ENCODE data around the gene CAND2.
"Not testable (repeated sequence)": the region's sequence is repeated elsewhere in the genome, so short reads cannot be mapped to it uniquely, and the experiment has no call there.

CAND2 gene

GRCh38 chr3:12829886-12830784 is 33.7 kb downstream of the CAND2 start:
- in situ Hi-C loops (cut with MboI; ENCODE audit: low sequenced_read_pairs): no loop called here

DNA sequence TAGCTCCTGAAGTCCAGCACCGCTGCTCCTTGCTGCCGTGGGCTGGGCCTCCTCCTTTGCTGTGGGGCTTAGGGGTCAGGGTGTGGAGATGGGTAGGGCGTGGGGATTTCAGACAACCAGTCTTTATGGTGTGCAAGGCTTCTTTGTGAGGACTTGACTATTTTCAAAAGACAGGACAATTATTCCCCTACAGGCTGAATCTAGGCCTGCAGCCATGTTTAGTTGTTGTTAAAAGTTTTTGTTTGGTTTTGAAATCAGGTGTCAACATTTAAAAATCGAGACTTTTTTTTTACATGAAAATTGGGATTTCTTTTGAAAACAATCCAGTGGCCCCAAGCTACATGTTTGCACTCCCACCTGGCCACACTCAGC is 34.3 kb downstream of the CAND2 start:
- in situ Hi-C loops (cut with MboI; ENCODE audit: low sequenced_read_pairs): no loop called here

DNA sequence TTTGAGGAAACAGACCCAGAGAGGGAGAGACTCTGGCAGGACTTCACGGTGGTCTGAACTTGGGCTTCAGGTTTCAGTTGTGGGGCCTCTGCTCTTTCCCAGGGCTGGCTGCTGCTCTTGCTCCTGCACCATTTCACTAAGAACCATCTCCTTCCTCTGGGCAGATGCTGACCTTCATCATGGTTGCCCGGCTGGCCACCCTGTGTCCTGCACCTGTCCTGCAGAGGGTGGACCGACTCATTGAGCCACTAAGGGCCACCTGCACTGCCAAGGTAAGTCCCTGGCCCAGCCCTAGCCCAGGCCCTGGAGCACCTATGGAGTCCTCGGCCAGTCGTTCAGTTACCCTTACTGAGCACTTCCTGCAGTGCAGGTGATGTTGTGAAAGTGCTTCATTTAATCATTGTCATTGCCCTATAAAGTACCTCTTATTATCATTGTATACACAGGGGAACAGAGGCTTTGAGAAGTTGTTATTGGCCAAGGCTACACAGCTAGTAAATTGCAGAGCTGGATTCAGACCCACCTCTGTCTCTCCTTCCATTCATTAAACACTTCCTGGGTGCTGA is 34.9 kb downstream of the CAND2 start:
- in situ Hi-C loops (cut with MboI; ENCODE audit: low sequenced_read_pairs): no loop called here

DNA sequence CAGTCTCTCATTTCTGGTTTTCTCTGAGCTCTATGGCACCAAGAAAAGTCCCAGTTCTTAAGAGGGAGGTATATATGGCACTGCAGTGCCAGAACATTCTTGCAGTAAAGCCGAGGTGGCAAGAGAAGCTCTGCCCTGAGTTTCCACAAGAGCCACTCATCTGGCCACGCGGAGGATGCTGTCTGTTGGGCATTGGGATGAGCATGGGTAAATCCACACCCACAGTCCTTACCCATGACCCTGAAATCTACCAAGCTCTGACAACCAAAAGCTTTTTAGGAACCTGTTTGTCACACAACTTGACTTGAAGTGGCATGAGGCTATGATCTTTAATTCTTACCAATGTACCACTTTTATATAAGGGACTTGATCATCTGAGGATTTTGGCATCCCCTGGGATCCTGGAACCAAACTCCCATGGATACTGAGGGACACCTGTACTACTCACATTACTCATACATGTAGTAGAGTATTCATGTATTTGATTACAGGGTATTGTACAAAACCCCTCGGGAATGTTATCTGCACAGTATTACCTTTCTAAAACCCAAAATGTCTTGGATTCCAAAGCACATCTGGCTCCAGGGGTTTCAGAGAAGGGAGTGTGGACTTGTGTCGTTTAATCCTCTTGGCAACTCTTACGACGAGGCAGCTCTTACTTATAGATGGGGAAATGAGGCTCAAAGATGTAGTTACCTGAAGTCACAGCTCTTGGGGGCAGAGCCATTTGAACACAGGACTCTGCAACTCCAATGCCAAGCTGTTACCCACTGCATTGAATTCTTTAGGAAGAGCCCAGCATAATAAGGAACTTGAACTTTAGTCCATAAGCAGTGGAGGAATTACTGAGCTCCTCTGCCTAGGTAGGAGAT is 36.1 kb downstream of the CAND2 start:
- in situ Hi-C loops (cut with MboI; ENCODE audit: low sequenced_read_pairs): no loop called here

GRCh38 chr3:12833222-12834161 is 37.0 kb downstream of the CAND2 start:
- in situ Hi-C loops (cut with MboI; ENCODE audit: low sequenced_read_pairs): no loop called here

GRCh38 chr3:12835052-12835665 is 38.7 kb downstream of the CAND2 start:
- in situ Hi-C loops (cut with MboI; ENCODE audit: low sequenced_read_pairs): no loop called here

GRCh38 chr3:12837295-12837986 is 41.0 kb downstream of the CAND2 start:
- in situ Hi-C loops (cut with MboI; ENCODE audit: low sequenced_read_pairs): no loop called here

- in situ Hi-C loops (cut with MboI; ENCODE audit: low sequenced_read_pairs): no loop called here
These were observed 41.9 kb downstream of the CAND2 start for GRCh38 chr3:12838179-12838965.

DNA sequence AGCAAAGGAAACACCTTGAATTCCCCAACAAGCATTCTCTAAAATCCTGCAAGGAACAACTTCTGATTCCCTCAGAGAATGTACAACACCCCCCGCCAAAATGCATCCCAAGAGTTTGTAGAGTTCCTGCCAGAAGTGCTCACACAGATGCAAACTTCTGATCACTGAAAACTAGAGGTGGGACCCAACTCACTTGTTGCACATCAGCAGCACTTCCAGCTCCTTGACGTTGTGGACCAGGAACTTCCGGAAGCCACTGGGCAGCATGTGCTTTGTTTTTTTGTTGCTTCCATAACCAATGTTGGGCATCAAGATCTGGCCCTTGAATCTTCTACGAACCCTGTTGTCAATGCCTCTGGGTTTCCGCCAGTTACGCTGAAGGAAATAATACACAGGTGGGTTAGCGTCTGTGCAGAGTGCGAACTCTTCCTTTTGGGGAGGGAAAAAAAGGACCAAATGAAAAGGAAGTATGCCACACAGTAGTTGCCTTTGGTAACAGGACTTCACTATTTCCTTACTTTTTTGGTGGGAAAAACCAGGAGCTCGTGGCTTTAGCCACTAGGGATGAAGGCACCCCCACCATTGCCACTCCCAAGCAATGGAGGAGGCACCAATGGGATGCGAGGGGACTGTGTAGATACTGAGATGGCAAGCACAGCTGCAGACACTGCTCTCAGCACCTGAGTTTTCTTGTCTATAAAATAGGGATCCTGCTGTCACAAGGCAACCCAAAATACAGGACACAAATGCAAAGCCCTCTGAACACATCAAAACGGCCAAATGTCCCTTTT is 42.9 kb downstream of the CAND2 start:
- in situ Hi-C loops (cut with MboI; ENCODE audit: low sequenced_read_pairs): no loop called here

DNA sequence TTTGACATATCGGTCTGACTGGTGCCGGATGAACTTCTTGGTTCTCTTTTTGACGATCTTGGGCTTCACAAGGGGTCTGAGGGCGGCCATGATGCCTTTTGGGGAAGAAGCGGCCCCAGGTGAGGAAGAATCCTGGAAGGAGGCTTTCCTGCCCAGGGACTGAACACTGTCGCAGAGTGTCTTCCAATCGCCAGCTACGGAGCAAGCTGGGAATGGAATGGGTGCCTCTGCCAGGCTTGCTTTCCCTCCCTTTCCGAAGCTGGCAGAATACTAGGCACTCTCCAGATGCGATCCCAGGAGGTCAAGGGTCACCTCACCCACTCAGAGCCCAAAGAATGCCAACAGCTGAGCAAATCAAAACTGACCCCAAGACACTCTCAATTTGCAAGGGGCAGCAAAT is 43.7 kb downstream of the CAND2 start:
- in situ Hi-C loops (cut with MboI; ENCODE audit: low sequenced_read_pairs): not testable (repeated sequence)

DNA sequence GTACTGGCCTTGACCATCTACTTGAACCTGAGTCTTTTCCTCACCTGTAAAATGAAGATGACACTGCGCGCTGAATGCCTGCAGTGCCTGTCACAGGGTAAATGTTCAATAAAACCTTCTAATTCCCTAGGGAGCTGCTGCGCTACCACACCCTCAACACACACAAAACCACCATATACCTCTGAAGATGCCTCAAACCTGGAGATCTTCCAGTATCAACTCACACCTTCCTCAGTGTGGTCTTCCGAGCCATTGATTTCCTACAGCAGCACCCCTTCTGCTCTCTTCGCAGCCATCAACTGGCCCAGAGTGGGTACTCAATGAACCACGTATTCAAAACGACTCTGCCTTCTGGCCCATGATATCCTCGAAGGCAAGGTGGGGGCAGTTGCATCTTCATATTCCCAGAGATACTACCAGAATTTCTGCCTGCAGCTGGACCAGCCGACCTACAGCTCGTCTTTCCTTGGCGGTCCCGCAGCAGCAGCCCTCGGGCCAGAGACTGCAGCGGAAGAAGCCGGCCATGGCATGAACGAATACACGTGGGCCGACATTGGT is 44.2 kb downstream of the CAND2 start:
- in situ Hi-C loops (cut with MboI; ENCODE audit: low sequenced_read_pairs): no loop called here

- in situ Hi-C loops (cut with MboI; ENCODE audit: low sequenced_read_pairs): no loop called here
These were observed 44.9 kb downstream of the CAND2 start, which contains the start of gene RPL32 for GRCh38 chr3:12841149-12841969. TSS of gene RPL32 (minus strand) at chr3:12841565. CDS start at chr3:12840237, 1,328 bp downstream.

DNA sequence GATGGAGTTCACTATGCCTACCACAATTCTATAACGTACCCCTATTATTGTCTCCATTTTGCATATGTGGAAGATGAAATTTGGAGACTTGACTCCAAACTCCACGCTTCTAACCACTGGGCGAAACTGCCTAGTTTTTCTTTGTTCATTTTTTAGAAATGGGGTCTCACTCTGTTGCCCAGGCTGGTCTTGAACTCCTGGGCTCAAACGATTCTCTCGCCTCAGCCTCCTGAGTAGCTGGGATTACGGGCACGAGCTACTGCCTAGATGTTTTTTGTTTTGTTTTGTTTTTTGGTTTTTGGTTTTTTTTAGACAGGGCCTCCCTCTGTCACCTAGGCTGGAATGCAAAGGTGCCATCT is 45.5 kb downstream of the CAND2 start:
- in situ Hi-C loops (cut with MboI; ENCODE audit: low sequenced_read_pairs): no loop called here

- in situ Hi-C loops (cut with MboI; ENCODE audit: low sequenced_read_pairs): no loop called here
These were observed 46.0 kb downstream of the CAND2 start for GRCh38 chr3:12842469-12842868.

GRCh38 chr3:12845811-12846210 is 49.3 kb downstream of the CAND2 start:
- in situ Hi-C loops (cut with MboI; ENCODE audit: low sequenced_read_pairs): no loop called here

DNA sequence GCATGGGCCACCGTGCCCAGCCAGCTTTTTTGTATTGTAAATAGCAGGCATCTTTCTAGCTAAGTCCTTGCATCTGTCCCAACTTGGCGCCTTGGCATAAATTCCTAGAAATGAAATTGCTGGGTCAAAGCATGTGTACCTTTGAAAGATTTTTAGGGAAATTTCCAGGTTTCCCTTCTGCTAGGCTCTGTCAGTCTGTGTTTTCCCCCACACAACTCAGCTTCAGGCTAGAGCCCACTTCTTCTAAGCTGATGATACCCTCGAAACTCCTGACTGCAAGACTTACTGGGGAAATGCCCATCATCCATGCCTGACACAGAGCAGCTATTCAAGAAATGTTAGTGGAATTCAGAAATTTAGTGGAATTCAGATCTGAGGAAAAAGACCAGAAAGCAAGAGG is 55.7 kb downstream of the CAND2 start:
- in situ Hi-C loops (cut with MboI; ENCODE audit: low sequenced_read_pairs): no loop called here

- in situ Hi-C loops (cut with MboI; ENCODE audit: low sequenced_read_pairs): not testable (repeated sequence)
These were observed 57.4 kb downstream of the CAND2 start for GRCh38 chr3:12853847-12854246.

Measured in HL-60/S4 treated with phorbol 12-myristate 13-acetate at 8.2 ng/mL for 4 days and 3 days (cell line).